ENCODE results near the gene CHST11.

Gene CHST11

DNA sequence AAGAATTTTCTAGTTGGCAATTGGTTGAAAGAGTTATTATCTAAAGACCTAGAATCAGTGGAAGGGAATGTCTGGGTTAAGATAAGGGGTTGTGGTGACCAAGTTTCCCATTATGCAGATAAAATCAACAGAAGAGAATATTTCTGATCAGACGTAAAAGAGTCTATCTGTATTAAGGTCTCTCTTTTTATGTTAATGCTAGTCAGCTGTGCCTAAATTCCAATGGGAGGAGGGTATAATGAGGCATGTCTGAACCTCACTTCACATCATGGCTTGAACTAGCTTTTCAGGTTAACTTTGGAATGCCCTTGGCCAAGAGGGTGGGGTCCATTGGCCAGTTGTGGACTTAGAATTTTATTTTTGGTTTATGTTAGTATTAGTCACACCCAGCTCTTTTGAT is 34.3 kb upstream of the CHST11 start:
- Mint-ChIP-seq H3K27me3 (no peaks in the 10 kb centered on the region), H3K9me3 (ENCODE audit: low read depth) (no peaks in the 10 kb centered on the region), H3K4me3 (no peak overlapping the region), H3K27ac (no peak overlapping the region), H3K4me1 (ENCODE audit: low read depth) (peaks cover 8% of the 10 kb centered on the region), H3K36me3 (no peaks in the 10 kb centered on the region)

GRCh38 chr12:104423273-104423672 is 33.5 kb upstream of the CHST11 start:
- no peaks in the 10 kb centered on the region for H3K9me3 Mint-ChIP-seq (ENCODE audit: low read depth)
- H3K27ac Mint-ChIP-seq: no peak overlapping the region
- H3K27me3 Mint-ChIP-seq: no peaks in the 10 kb centered on the region
- peaks cover under 1% of the 10 kb centered on the region for H3K36me3 Mint-ChIP-seq
- no peak overlapping the region for H3K4me3 Mint-ChIP-seq
- H3K4me1 Mint-ChIP-seq (ENCODE audit: low read depth): peaks cover 10% of the 10 kb centered on the region

GRCh38 chr12:104423809-104424208 is 32.9 kb upstream of the CHST11 start:
- Mint-ChIP-seq H3K4me3 (no peak overlapping the region), H3K4me1 (ENCODE audit: low read depth) (peaks cover 10% of the 10 kb centered on the region), H3K36me3 (peaks cover 3% of the 10 kb centered on the region), H3K27ac (no peak overlapping the region), H3K27me3 (no peaks in the 10 kb centered on the region), H3K9me3 (ENCODE audit: low read depth) (no peaks in the 10 kb centered on the region)

DNA sequence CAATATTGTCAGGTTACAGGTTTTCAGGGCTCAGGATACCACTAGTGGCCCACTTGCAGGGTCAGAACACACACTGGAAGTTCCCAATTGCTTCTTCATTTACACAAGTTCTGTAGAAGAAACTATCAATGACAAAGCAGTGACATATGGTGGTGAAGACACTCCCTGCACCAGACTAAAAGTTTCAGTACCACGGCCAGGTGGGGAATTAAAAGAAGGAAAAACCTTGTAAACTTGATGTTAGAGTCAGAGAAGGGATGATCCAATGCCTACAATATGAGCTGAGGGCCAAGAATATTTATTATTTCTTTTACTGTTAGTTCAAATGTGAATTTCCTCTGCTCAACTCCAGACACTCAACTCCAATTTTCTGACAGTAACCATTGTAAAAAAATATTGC is 31.8 kb upstream of the CHST11 start:
- H3K27me3 Mint-ChIP-seq: no peaks in the 10 kb centered on the region
- H3K4me1 Mint-ChIP-seq (ENCODE audit: low read depth): peaks cover 10% of the 10 kb centered on the region
- H3K9me3 Mint-ChIP-seq (ENCODE audit: low read depth): no peaks in the 10 kb centered on the region
- H3K27ac Mint-ChIP-seq: no peak overlapping the region
- no peak overlapping the region for H3K4me3 Mint-ChIP-seq
- peaks cover 3% of the 10 kb centered on the region for H3K36me3 Mint-ChIP-seq

DNA sequence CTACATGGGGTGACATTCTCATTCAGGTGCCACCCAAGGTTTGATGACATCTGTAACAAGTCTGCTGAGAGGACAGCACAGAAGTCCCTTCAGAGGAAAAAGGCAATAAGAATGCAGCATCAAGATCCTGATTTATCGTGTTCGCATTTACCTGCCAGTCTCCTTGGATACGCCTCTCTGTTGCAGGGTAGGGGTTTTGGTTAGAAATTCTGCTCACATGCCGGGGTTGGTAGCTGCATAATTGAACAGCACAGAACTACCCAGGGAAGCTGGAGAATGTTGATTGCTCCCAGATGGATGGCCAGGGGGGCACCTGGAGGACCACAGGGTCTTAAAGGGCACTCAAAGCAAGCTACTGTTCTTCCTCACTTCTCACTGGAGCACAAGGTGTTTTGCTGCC is 31.1 kb upstream of the CHST11 start:
- H3K4me3 Mint-ChIP-seq: no peak overlapping the region
- no peak overlapping the region for H3K27ac Mint-ChIP-seq
- H3K27me3 Mint-ChIP-seq: no peaks in the 10 kb centered on the region
- peaks cover 10% of the 10 kb centered on the region for H3K4me1 Mint-ChIP-seq (ENCODE audit: low read depth)
- H3K36me3 Mint-ChIP-seq: peaks cover 3% of the 10 kb centered on the region
- no peaks in the 10 kb centered on the region for H3K9me3 Mint-ChIP-seq (ENCODE audit: low read depth)

DNA sequence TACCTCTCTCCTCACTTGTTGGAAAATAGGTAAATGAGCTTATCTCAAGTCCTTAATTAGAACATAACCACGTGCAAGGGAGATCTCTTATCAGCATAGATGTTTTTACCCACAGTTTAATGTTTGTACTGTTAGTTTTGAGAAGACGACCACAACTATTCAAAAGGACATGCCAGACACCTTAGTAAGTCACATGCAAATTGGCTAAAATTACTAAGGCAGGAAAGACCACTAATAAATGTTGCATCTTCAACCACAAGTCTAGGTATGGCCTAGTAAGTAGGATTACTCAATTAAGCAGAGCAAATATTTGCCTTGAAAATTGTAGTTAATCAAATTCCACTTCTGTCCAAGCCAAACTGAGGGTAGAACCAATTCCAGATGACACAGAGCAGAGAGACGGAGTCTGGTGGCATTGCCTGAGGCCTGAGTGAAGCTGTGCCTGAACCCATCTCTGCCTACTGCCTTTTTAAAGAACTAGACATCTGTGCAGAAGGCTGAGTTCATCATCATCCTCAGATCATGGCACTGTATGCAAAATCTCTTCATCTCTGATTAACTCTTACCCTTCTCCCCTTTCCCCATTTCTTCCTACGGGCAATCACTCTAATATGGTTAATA is 29.7 kb upstream of the CHST11 start:
- H3K36me3 Mint-ChIP-seq: peaks cover 3% of the 10 kb centered on the region
- H3K4me3 Mint-ChIP-seq: no peak overlapping the region
- H3K27ac Mint-ChIP-seq: peak overlapping the region; percentile 47
- peaks cover 4% of the 10 kb centered on the region for H3K4me1 Mint-ChIP-seq (ENCODE audit: low read depth)
- no peaks in the 10 kb centered on the region for H3K9me3 Mint-ChIP-seq (ENCODE audit: low read depth)
- no peaks in the 10 kb centered on the region for H3K27me3 Mint-ChIP-seq

DNA sequence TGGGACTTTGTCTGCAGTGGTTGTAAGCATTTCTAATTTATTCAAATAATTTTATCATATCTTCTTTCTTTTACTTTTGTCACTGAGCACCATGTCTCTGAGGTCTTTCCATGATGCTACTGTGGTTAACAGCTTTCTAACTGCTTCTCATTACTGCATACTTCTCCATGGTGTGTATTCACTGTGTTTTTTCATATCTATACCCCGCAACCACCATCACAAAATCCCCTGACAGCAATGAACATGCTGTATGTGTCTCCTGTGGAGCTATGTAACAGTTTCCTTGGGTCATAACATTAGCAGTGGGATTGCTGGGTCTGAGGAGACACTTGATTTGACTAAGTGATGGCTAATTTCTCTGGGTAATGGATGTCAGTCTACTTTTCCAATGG is 29.2 kb upstream of the CHST11 start:
- no peak overlapping the region for H3K4me3 Mint-ChIP-seq
- H3K27me3 Mint-ChIP-seq: no peaks in the 10 kb centered on the region
- no peaks in the 10 kb centered on the region for H3K9me3 Mint-ChIP-seq (ENCODE audit: low read depth)
- H3K4me1 Mint-ChIP-seq (ENCODE audit: low read depth): peaks cover 4% of the 10 kb centered on the region
- H3K27ac Mint-ChIP-seq: peak overlapping the region; percentile 47
- peaks cover 3% of the 10 kb centered on the region for H3K36me3 Mint-ChIP-seq

- H3K4me1 Mint-ChIP-seq (ENCODE audit: low read depth): peaks cover 6% of the 10 kb centered on the region
- no peaks in the 10 kb centered on the region for H3K9me3 Mint-ChIP-seq (ENCODE audit: low read depth)
- no peak overlapping the region for H3K27ac Mint-ChIP-seq
- peaks cover 3% of the 10 kb centered on the region for H3K36me3 Mint-ChIP-seq
- no peak overlapping the region for H3K4me3 Mint-ChIP-seq
- no peaks in the 10 kb centered on the region for H3K27me3 Mint-ChIP-seq
Measured at GRCh38 chr12:104433061-104433460, 23.7 kb upstream of the CHST11 start.

GRCh38 chr12:104434129-104434528 is 22.6 kb upstream of the CHST11 start:
- Mint-ChIP-seq H3K9me3 (ENCODE audit: low read depth) (no peaks in the 10 kb centered on the region), H3K27me3 (no peaks in the 10 kb centered on the region), H3K4me1 (ENCODE audit: low read depth) (peaks cover 6% of the 10 kb centered on the region), H3K27ac (no peak overlapping the region), H3K4me3 (no peak overlapping the region), H3K36me3 (no peaks in the 10 kb centered on the region)

DNA sequence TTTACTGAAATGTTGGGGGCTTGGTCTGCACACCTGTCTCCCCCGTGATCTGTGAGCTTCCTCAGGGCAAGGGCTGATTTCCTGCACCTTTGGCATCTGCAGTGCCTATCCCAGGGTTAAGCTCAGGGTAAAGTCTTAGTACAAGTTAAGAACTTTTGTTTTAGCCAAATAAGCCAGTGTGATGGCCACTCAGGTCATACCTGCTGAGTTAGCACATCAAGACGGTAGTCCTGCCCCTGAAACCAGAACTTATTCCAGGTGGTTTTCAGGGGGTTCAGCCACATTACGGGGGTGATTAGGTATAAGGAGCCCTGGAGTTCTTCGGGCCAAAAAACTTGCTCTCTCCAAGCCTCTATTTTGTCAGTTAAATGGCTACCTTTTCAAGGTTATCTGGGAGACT is 21.6 kb upstream of the CHST11 start:
- H3K4me3 Mint-ChIP-seq: no peak overlapping the region

GRCh38 chr12:104435765-104436164 is 21.0 kb upstream of the CHST11 start:
- Mint-ChIP-seq H3K27ac (no peak overlapping the region), H3K4me1 (ENCODE audit: low read depth) (peaks cover 6% of the 10 kb centered on the region), H3K9me3 (ENCODE audit: low read depth) (no peaks in the 10 kb centered on the region), H3K36me3 (no peaks in the 10 kb centered on the region), H3K4me3 (no peak overlapping the region), H3K27me3 (no peaks in the 10 kb centered on the region)

More for the DNA sequence above, 21.6 kb upstream of the CHST11 start:
- H3K4me1 Mint-ChIP-seq (ENCODE audit: low read depth): peaks cover 6% of the 10 kb centered on the region
- no peaks in the 10 kb centered on the region for H3K36me3 Mint-ChIP-seq
- no peak overlapping the region for H3K27ac Mint-ChIP-seq
- no peaks in the 10 kb centered on the region for H3K9me3 Mint-ChIP-seq (ENCODE audit: low read depth)
- no peaks in the 10 kb centered on the region for H3K27me3 Mint-ChIP-seq

DNA sequence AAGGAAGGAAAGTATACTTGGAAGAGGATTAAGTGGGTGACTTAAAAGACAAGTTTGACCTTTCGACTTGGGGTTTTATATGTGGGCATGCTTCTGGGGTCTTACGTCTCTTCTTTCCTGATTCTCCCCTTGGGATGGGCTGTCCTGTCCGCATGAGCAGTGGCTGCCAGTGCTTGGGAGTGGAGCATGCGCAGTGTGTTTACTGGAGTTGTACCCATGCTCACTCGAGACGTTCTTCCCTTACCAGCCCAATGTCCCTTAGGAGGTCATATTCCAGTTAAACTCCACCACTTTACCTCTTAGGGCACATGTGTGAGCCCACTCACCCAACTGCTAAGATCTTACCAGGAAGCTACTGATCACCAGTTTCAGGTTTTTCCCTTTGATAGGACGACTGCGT is 20.0 kb upstream of the CHST11 start:
- Mint-ChIP-seq H3K27ac (no peak overlapping the region), H3K4me3 (no peak overlapping the region), H3K27me3 (no peaks in the 10 kb centered on the region), H3K36me3 (no peaks in the 10 kb centered on the region), H3K4me1 (ENCODE audit: low read depth) (peaks cover 6% of the 10 kb centered on the region), H3K9me3 (ENCODE audit: low read depth) (no peaks in the 10 kb centered on the region)

DNA sequence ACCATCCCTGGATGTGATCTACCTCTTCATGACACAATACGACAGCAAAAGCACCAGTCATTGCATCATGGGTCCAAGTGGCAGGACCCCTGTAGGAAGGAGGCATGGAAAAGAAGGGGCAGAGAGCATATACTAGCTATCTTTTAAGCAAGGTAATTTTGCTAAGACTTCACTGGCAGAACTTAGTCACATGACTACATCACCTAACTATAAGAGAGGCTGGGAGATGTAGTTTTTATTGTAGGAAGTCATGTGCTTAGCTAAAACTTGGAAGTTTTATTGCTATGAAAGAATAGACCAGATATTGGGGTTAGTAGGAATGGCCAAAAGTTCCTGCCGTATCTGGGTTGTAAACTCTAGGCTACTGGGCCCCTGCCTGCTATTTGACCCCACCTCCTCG is 18.6 kb upstream of the CHST11 start:
- no peaks in the 10 kb centered on the region for H3K9me3 Mint-ChIP-seq (ENCODE audit: low read depth)
- H3K4me1 Mint-ChIP-seq (ENCODE audit: low read depth): peaks cover 11% of the 10 kb centered on the region
- H3K27me3 Mint-ChIP-seq: no peaks in the 10 kb centered on the region
- H3K4me3 Mint-ChIP-seq: no peak overlapping the region
- no peak overlapping the region for H3K27ac Mint-ChIP-seq
- no peaks in the 10 kb centered on the region for H3K36me3 Mint-ChIP-seq

GRCh38 chr12:104439137-104439536 is 17.6 kb upstream of the CHST11 start:
- H3K27me3 Mint-ChIP-seq: no peaks in the 10 kb centered on the region
- H3K9me3 Mint-ChIP-seq (ENCODE audit: low read depth): no peaks in the 10 kb centered on the region
- no peak overlapping the region for H3K4me3 Mint-ChIP-seq
- no peak overlapping the region for H3K27ac Mint-ChIP-seq
- H3K36me3 Mint-ChIP-seq: no peaks in the 10 kb centered on the region
- peaks cover 11% of the 10 kb centered on the region for H3K4me1 Mint-ChIP-seq (ENCODE audit: low read depth)

- H3K9me3 Mint-ChIP-seq (ENCODE audit: low read depth): no peaks in the 10 kb centered on the region
- H3K36me3 Mint-ChIP-seq: no peaks in the 10 kb centered on the region
- H3K4me3 Mint-ChIP-seq: no peak overlapping the region
- no peaks in the 10 kb centered on the region for H3K27me3 Mint-ChIP-seq
- H3K4me1 Mint-ChIP-seq (ENCODE audit: low read depth): peaks cover 6% of the 10 kb centered on the region
- no peak overlapping the region for H3K27ac Mint-ChIP-seq
Measured at GRCh38 chr12:104443008-104443407, 13.7 kb upstream of the CHST11 start.

GRCh38 chr12:104446646-104447421 is 9.9 kb upstream of the CHST11 start:
- Mint-ChIP-seq H3K36me3 (no peaks in the 10 kb centered on the region), H3K27me3 (no peaks in the 10 kb centered on the region), H3K4me1 (ENCODE audit: low read depth) (peaks cover 6% of the 10 kb centered on the region), H3K4me3 (no peak overlapping the region), H3K9me3 (ENCODE audit: low read depth) (no peaks in the 10 kb centered on the region), H3K27ac (no peak overlapping the region)

Measured in activated naive CD8-positive, alpha-beta T cell (primary cell).